Caco-2 (cell line): ENCODE data around the gene UBE2I. TPM values are rescaled to one million over a fixed set of nuclear protein-coding genes. Genes with fewer than 3 reads are reported as not detected.

Experiments
- BruUV-seq: library from RNA; stranded (reverse); fragments of 400-500 nt; replicated peaks from 2 replicates; lab custom pipeline; 2021; lab: Mats Ljungman, UMichigan
- CTCF ChIA-PET: fragments of 300-600 bp; sonication (Branson Sonifier 250); formaldehyde crosslinking; loops from one replicate; lab custom pipeline; 2022; ENCODE audit warnings: antibody characterized with exemption; lab: Charles Lee
- POLR2A ChIA-PET: fragments of 300-600 bp; sonication (Branson Sonifier 250); formaldehyde crosslinking; loops from one replicate; lab custom pipeline; 2022; ENCODE audit warnings: antibody characterized with exemption; lab: Charles Lee
- DNase-seq, 2 experiments: peaks; one replicate each; pipeline versions ENCODE4 v3.0.0 to v3.0.0-alpha.2; 2020 to 2022
- H3K27me3 ChIP-seq: replicated peaks from 2 replicates; pipeline ENCODE4 v1.6.0; 2011; ENCODE audit warnings: low read length; ENCODE audit not compliant: control insufficient read depth, insufficient read depth
- H3K36me3 ChIP-seq: 2 replicates; pipeline ENCODE4 v1.5.1; 2011; ENCODE audit warnings: low read length; ENCODE audit not compliant: control insufficient read depth, insufficient read depth
- H3K4me1 ChIP-seq: fragments of 250-450 bp; sonication (Bioruptor Pico); 2 replicates; pipeline ENCODE4 v1.5.1; 2020; ENCODE audit warnings: mild to moderate bottlenecking
- H3K4me3 ChIP-seq: 2 replicates; pipeline ENCODE4 v1.5.1; 2011; ENCODE audit warnings: low read depth, mild to moderate bottlenecking, control low read depth, low read length
- H3K9me3 ChIP-seq: fragments of 250-450 bp; sonication (Bioruptor Pico); 2 replicates; pipeline ENCODE4 v1.5.1; 2020; ENCODE audit warnings: mild to moderate bottlenecking, moderate library complexity
- H3K27ac Mint-ChIP-seq: one replicate; pipeline ENCODE4 v1.8.0; 2022; ENCODE audit warnings: mixed read lengths; ENCODE audit not compliant: unreplicated experiment
- H3K27me3 Mint-ChIP-seq: one replicate; pipeline ENCODE4 v1.8.0; 2022; ENCODE audit warnings: mixed read lengths; ENCODE audit not compliant: insufficient read depth, unreplicated experiment
- H3K36me3 Mint-ChIP-seq: one replicate; pipeline ENCODE4 v1.8.0; 2022; ENCODE audit warnings: mild to moderate bottlenecking, mixed read lengths; ENCODE audit not compliant: insufficient read depth, unreplicated experiment
- H3K4me1 Mint-ChIP-seq: one replicate; pipeline ENCODE4 v1.8.0; 2022; ENCODE audit warnings: low read depth, mixed read lengths; ENCODE audit not compliant: unreplicated experiment
- H3K4me3 Mint-ChIP-seq: one replicate; pipeline ENCODE4 v1.8.0; 2022; ENCODE audit warnings: mild to moderate bottlenecking, moderate library complexity, mixed read lengths; ENCODE audit not compliant: unreplicated experiment
- H3K9me3 Mint-ChIP-seq: one replicate; pipeline ENCODE4 v1.8.0; 2022; ENCODE audit warnings: mixed read lengths; ENCODE audit not compliant: unreplicated experiment
- intact Hi-C: fragments of 100-400 bp; cut with micrococcal nuclease; formaldehyde crosslinking; loops from one replicate; pipeline ENCODE4 v1.10.0; 2022; ENCODE audit not compliant: unreplicated experiment
- total RNA-seq: library from RNA; stranded (reverse); gene quantifications from 2 replicates; pipeline ENCODE4 v1.2.3, GENCODE V29; 2022
- TF ChIP-seq, protein P1 (sequence below), 2 experiments: fragments of 200-600 bp in 1 of 2; IDR thresholded peaks; 1 replicate in 1 of 2; 2 replicates in 1 of 2; pipeline versions ENCODE4 v1.5.1 to v1.8.0; 2011 to 2022; ENCODE audit warnings: antibody characterized with exemption in 1 of 2, control low read depth in 1 of 2, inconsistent platforms in 1 of 2, low read depth in 1 of 2, low read length in 1 of 2, mild to moderate bottlenecking in 1 of 2, moderate library complexity in 1 of 2; ENCODE audit not compliant: insufficient read depth in 1 of 2, severe bottlenecking in 1 of 2, unreplicated experiment in 1 of 2

UBE2I gene
- total RNA-seq, 1 experiment from 2014 or later, result 178 TPM

GRCh38 chr16:1277617-1278282 lies 31.7 kb upstream of the UBE2I start:
- H3K9me3 Mint-ChIP-seq, result peaks cover 7% of the 10 kb centered on the region
- H3K4me1 Mint-ChIP-seq, result no peaks in the 10 kb centered on the region
- CTCF ChIA-PET, result no interaction called here
- intact Hi-C loops, result no loop called here
- H3K27me3 ChIP-seq, result no peaks in the 10 kb centered on the region
- no peaks in the 10 kb centered on the region for H3K36me3 Mint-ChIP-seq
- TF ChIP-seq, protein P1, sequence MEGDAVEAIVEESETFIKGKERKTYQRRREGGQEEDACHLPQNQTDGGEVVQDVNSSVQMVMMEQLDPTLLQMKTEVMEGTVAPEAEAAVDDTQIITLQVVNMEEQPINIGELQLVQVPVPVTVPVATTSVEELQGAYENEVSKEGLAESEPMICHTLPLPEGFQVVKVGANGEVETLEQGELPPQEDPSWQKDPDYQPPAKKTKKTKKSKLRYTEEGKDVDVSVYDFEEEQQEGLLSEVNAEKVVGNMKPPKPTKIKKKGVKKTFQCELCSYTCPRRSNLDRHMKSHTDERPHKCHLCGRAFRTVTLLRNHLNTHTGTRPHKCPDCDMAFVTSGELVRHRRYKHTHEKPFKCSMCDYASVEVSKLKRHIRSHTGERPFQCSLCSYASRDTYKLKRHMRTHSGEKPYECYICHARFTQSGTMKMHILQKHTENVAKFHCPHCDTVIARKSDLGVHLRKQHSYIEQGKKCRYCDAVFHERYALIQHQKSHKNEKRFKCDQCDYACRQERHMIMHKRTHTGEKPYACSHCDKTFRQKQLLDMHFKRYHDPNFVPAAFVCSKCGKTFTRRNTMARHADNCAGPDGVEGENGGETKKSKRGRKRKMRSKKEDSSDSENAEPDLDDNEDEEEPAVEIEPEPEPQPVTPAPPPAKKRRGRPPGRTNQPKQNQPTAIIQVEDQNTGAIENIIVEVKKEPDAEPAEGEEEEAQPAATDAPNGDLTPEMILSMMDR (IDR thresholded peaks at IDR 0.05; ENCODE audit: insufficient read depth in 1 of 2, low read depth in 1 of 2, low read length in 1 of 2, severe bottlenecking in 1 of 2, unreplicated experiment in 1 of 2), result no peak
- DNase-seq, result no peak
- H3K36me3 ChIP-seq, result no peaks in the 10 kb centered on the region
- H3K27ac Mint-ChIP-seq, result no peak overlapping the region
- no peak overlapping the region for H3K4me3 ChIP-seq
- POLR2A ChIA-PET, result no interaction called here
- peaks cover 2% of the 10 kb centered on the region for H3K27me3 Mint-ChIP-seq
- no peak overlapping the region for H3K4me3 Mint-ChIP-seq
- no peaks in the 10 kb centered on the region for H3K4me1 ChIP-seq
- BruUV-seq, result no TSS peak
- H3K9me3 ChIP-seq, result no peaks in the 10 kb centered on the region

DNA sequence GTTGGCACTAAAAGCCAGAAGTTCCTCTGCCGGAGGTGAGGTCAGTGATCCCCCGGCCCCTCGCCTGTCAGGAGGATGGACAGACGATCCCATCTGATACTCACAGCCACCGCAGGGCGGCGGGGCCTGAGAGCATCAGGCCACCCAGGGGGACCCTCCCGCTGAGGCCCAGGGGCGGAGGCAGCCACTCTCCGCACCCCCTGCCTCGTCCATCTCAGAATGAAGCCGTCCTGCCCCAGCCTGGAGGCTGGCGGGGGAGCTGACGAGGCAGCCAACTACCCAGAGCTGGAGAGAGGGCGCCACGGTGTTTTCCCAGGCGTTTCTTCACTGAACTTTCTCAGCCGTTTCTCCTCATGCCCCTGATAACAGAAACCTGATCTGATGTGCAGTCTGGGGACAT lies 31.0 kb upstream of the UBE2I start:
- peaks cover 4% of the 10 kb centered on the region for H3K36me3 Mint-ChIP-seq
- BruUV-seq, result no TSS peak
- H3K4me3 Mint-ChIP-seq, result no peak overlapping the region
- ChIA-PET POLR2A (no interaction called here), CTCF (no interaction called here)
- H3K27ac Mint-ChIP-seq, result no peak overlapping the region
- Histone ChIP-seq H3K4me1 (no peaks in the 10 kb centered on the region), H3K36me3 (no peaks in the 10 kb centered on the region), H3K4me3 (no peak overlapping the region), H3K27me3 (no peaks in the 10 kb centered on the region), H3K9me3 (no peaks in the 10 kb centered on the region)
- DNase-seq, result no peak
- TF ChIP-seq, protein P1 (IDR thresholded peaks at IDR 0.05; ENCODE audit: insufficient read depth in 1 of 2, low read depth in 1 of 2, low read length in 1 of 2, severe bottlenecking in 1 of 2, unreplicated experiment in 1 of 2), result no peak
- H3K4me1 Mint-ChIP-seq, result no peaks in the 10 kb centered on the region
- H3K27me3 Mint-ChIP-seq, result no peaks in the 10 kb centered on the region
- H3K9me3 Mint-ChIP-seq, result peaks cover 7% of the 10 kb centered on the region
- intact Hi-C loops, result no loop called here

GRCh38 chr16:1279081-1279944 lies 30.1 kb upstream of the UBE2I start:
- Mint-ChIP-seq H3K36me3 (peaks cover 5% of the 10 kb centered on the region), H3K9me3 (peaks cover 7% of the 10 kb centered on the region), H3K27ac (no peak overlapping the region), H3K27me3 (no peaks in the 10 kb centered on the region), H3K4me3 (no peak overlapping the region), H3K4me1 (no peaks in the 10 kb centered on the region)
- Histone ChIP-seq H3K36me3 (no peaks in the 10 kb centered on the region), H3K4me3 (no peak overlapping the region), H3K9me3 (no peaks in the 10 kb centered on the region), H3K27me3 (no peaks in the 10 kb centered on the region), H3K4me1 (no peaks in the 10 kb centered on the region)
- DNase-seq, result no peak
- intact Hi-C loops, result no loop called here
- ChIA-PET CTCF (no interaction called here), POLR2A (no interaction called here)
- TF ChIP-seq, protein P1 (IDR thresholded peaks at IDR 0.05; ENCODE audit: insufficient read depth in 1 of 2, low read depth in 1 of 2, low read length in 1 of 2, severe bottlenecking in 1 of 2, unreplicated experiment in 1 of 2), result no peak
- no TSS peak for BruUV-seq
